ENCODE data around the gene FAM117B. TPM values are rescaled to one million over a fixed set of nuclear protein-coding genes. Genes with fewer than 3 reads are reported as not detected.
A peak's percentile ranks its signal among the peaks of the same experiment; 100 is the strongest.
"Not testable (repeated sequence)": the region's sequence is repeated elsewhere in the genome, so short reads cannot be mapped to it uniquely, and the experiment has no call there.

Gene FAM117B
- total RNA-seq, 1 experiment from 2014 or later, result 24.0 TPM

DNA sequence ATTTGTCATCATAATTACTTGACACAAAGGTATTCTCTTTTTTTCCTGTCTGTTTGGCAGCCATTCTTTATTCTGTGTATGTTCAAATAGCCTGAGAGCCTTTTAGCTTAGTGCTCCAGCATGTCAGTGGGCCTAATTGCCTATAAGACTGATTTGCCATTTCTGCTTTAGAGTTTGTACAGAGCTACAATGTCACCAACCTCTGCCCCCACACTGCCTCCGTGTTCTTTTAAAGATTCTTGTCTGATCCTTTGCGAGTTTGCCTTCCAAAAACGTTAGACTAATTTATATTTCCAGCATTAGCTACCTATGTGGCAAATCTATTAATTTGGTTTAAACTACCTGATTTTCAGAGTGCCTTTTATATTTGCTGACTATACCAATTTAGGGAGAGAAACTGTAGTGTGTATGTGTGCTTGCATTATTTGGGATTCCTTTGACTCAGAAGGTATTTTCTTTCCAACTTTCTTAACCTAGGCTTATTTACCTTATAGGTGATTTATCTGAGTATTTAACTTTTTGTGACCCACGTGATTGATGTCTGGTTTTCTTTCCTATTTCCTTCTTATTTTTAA is 70.8 kb downstream of the FAM117B start:
- Mint-ChIP-seq H3K27ac (peak overlapping the region in 1 of 3 experiments; percentile 42; a peak in 1 of 7 replicates), H3K9me3 (peaks cover 5 to 7% of the 10 kb centered on the region in 2 experiments; a peak in 2 of 5 replicates), H3K4me3 (no peak overlapping the region), H3K4me1 (peaks cover 0 to 21% of the 10 kb centered on the region in 2 experiments; a peak in 2 of 4 replicates), H3K27me3 (ENCODE audit: low read depth) (no peaks in the 10 kb centered on the region), H3K36me3 (ENCODE audit: insufficient read depth in 1 of 3, low read depth in 3 of 3) (peaks cover 5 to 16% (median 7%) of the 10 kb centered on the region in 3 experiments)
- no peak overlapping the region for H4K5ac ChIP-seq (ENCODE audit: insufficient read length, low read depth, low read length)
- no peaks in the 10 kb centered on the region for H3K23me2 ChIP-seq (ENCODE audit: insufficient read length, low read depth, low read length, poor library complexity, severe bottlenecking)
- H3K79me2 ChIP-seq (ENCODE audit: insufficient read depth, low read length), result no peaks in the 10 kb centered on the region; the same call in 1 of the 2 replicates
- H2BK120ac ChIP-seq (ENCODE audit: low read depth, low read length, poor library complexity, severe bottlenecking), result no peak overlapping the region
- H2AFZ ChIP-seq (ENCODE audit: low read length), result no peak overlapping the region
- no peak overlapping the region for H3T11ph ChIP-seq (ENCODE audit: low read length)
- no peaks in the 10 kb centered on the region for H3K9me3 ChIP-seq (ENCODE audit: control insufficient read depth, low read depth, low read length)
- no peak for DNase-seq
- no peak overlapping the region for H3K23ac ChIP-seq (ENCODE audit: insufficient read length, low read depth, low read length)
- no peak overlapping the region for H3K56ac ChIP-seq (ENCODE audit: insufficient read length, low read depth, low read length)
- H3K27ac ChIP-seq (ENCODE audit: insufficient read length, low read depth, low read length), result no peak overlapping the region
- no peaks in the 10 kb centered on the region for H3K27me3 ChIP-seq (ENCODE audit: insufficient read depth, low read length)
- H3K4me2 ChIP-seq (ENCODE audit: insufficient read depth, insufficient read length, low read length), result no peak overlapping the region
- H4K20me1 ChIP-seq (ENCODE audit: control insufficient read depth, insufficient read depth, insufficient read length), result no peaks in the 10 kb centered on the region
- H3K9ac ChIP-seq (ENCODE audit: extremely low read depth, insufficient read length, low read length), result no peak overlapping the region
- no peak overlapping the region for H2BK20ac ChIP-seq (ENCODE audit: low read depth, low read length, poor library complexity, severe bottlenecking)
- H4K8ac ChIP-seq (replicated peaks; ENCODE audit: insufficient read length, low read depth, low read length), result no peak overlapping the region
- no peak overlapping the region for H3K18ac ChIP-seq (ENCODE audit: insufficient read length, low read depth, low read length)
- no peak overlapping the region for H2BK15ac ChIP-seq (ENCODE audit: low read depth, low read length)
- no peak overlapping the region for H2BK5ac ChIP-seq (ENCODE audit: insufficient read length, low read length)
- WGBS (ENCODE audit: extremely low coverage, insufficient read length, low lambda C conversion rate), result no CpG with 5 or more reads among the region's 4 CpGs
- no peak overlapping the region for H3K4ac ChIP-seq (ENCODE audit: low read depth, low read length)
- no peaks in the 10 kb centered on the region for H3K4me1 ChIP-seq (ENCODE audit: insufficient read depth, low read length)
- no peak overlapping the region for H2AK5ac ChIP-seq (ENCODE audit: insufficient read length, low read length)
- peaks cover 6% of the 10 kb centered on the region for H3K79me1 ChIP-seq (ENCODE audit: insufficient read depth, low read depth, low read length, poor library complexity, severe bottlenecking)
- H2BK12ac ChIP-seq (ENCODE audit: insufficient read length, low read depth, low read length), result no peak overlapping the region
- H4K91ac ChIP-seq (ENCODE audit: insufficient read length, low read depth, low read length), result no peak overlapping the region
- TF ChIP-seq, protein P1, sequence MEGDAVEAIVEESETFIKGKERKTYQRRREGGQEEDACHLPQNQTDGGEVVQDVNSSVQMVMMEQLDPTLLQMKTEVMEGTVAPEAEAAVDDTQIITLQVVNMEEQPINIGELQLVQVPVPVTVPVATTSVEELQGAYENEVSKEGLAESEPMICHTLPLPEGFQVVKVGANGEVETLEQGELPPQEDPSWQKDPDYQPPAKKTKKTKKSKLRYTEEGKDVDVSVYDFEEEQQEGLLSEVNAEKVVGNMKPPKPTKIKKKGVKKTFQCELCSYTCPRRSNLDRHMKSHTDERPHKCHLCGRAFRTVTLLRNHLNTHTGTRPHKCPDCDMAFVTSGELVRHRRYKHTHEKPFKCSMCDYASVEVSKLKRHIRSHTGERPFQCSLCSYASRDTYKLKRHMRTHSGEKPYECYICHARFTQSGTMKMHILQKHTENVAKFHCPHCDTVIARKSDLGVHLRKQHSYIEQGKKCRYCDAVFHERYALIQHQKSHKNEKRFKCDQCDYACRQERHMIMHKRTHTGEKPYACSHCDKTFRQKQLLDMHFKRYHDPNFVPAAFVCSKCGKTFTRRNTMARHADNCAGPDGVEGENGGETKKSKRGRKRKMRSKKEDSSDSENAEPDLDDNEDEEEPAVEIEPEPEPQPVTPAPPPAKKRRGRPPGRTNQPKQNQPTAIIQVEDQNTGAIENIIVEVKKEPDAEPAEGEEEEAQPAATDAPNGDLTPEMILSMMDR (conservative IDR thresholded peaks at IDR 0.05), result no peak
- H3K14ac ChIP-seq (ENCODE audit: insufficient read depth, low read length), result no peak overlapping the region

DNA sequence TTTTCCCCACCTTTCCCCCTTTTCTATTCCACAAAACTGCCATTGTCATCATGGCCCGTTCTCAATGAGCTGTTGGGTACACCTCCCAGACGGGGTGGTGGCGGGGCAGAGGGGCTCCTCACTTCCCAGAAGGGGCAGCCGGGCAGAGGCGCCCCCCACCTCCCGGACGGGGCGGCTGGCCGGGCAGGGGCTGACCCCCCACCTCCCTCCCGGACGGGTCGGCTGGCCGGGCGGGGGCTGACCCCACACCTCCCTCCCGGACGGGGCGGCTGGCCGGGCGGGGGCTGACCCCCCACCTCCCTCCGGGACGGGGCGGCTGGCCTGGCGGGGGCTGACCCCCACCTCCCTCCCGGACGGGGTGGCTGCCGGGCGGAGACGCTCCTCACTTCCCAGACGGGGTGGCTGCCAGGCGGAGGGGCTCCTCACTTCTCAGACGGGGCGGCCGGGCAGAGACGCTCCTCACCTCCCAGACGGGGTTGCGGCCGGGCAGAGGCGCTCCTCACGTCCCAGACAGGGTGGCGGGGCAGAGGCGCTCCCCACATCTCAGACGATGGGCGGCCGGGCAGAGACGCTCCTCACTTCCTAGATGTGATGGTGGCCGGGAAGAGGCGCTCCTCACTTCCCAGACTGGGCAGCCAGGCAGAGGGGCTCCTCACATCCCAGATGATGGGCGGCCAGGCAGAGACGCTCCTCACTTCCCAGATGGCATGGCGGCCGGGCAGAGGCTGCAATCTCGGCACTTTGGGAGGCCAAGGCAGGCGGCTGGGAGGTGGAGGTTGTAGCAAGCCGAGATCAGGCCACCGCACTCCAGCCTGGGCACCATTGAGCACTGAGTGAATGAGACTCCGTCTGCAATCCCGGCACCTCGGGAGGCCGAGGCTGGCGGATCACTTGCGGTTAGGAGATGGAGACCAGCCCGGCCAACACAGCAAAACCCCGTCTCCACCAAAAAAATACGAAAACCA is 80.5 kb downstream of the FAM117B start:
- H3K27ac ChIP-seq (ENCODE audit: insufficient read length, low read depth, low read length); H3K27me3 ChIP-seq (ENCODE audit: insufficient read depth, low read length); H3K18ac ChIP-seq (ENCODE audit: insufficient read length, low read depth, low read length); H2BK12ac ChIP-seq (ENCODE audit: insufficient read length, low read depth, low read length); H3K27me3 Mint-ChIP-seq (ENCODE audit: low read depth); H3K9ac ChIP-seq (ENCODE audit: extremely low read depth, insufficient read length, low read length); H2BK120ac ChIP-seq (ENCODE audit: low read depth, low read length, poor library complexity, severe bottlenecking); DNase-seq; H3K23me2 ChIP-seq (ENCODE audit: insufficient read length, low read depth, low read length, poor library complexity, severe bottlenecking); H4K5ac ChIP-seq (ENCODE audit: insufficient read length, low read depth, low read length); H4K8ac ChIP-seq (replicated peaks; ENCODE audit: insufficient read length, low read depth, low read length); H3K4me1 ChIP-seq (ENCODE audit: insufficient read depth, low read length); H3K4me3 Mint-ChIP-seq; H2AFZ ChIP-seq (ENCODE audit: low read length); H3K4ac ChIP-seq (ENCODE audit: low read depth, low read length); H2BK20ac ChIP-seq (ENCODE audit: low read depth, low read length, poor library complexity, severe bottlenecking); H3T11ph ChIP-seq (ENCODE audit: low read length); H2BK15ac ChIP-seq (ENCODE audit: low read depth, low read length); H3K4me2 ChIP-seq (ENCODE audit: insufficient read depth, insufficient read length, low read length); H4K91ac ChIP-seq (ENCODE audit: insufficient read length, low read depth, low read length); H3K79me2 ChIP-seq (ENCODE audit: insufficient read depth, low read length); H3K23ac ChIP-seq (ENCODE audit: insufficient read length, low read depth, low read length); H3K56ac ChIP-seq (ENCODE audit: insufficient read length, low read depth, low read length); H3K79me1 ChIP-seq (ENCODE audit: insufficient read depth, low read depth, low read length, poor library complexity, severe bottlenecking); H2AK5ac ChIP-seq (ENCODE audit: insufficient read length, low read length); H3K14ac ChIP-seq (ENCODE audit: insufficient read depth, low read length); H3K27ac Mint-ChIP-seq; H3K9me3 ChIP-seq (ENCODE audit: control insufficient read depth, low read depth, low read length); H4K20me1 ChIP-seq (ENCODE audit: control insufficient read depth, insufficient read depth, insufficient read length); H2BK5ac ChIP-seq (ENCODE audit: insufficient read length, low read length): not testable (repeated sequence)
- peaks cover 19 to 45% (median 26%) of the 10 kb centered on the region in 3 experiments for H3K36me3 Mint-ChIP-seq (ENCODE audit: insufficient read depth in 1 of 3, low read depth in 3 of 3)
- H3K4me1 Mint-ChIP-seq, result peaks cover 4 to 13% of the 10 kb centered on the region in 2 experiments; a peak in 2 of 4 replicates
- WGBS (ENCODE audit: extremely low coverage, insufficient read length, low lambda C conversion rate), result no CpG with 5 or more reads among the region's 64 CpGs
- H3K9me3 Mint-ChIP-seq, result peaks cover 43 to 44% of the 10 kb centered on the region in 2 experiments

All from H9 (cell line).